DMS114 treated with DMSO at 0.1 percent for 48 hours (cell line): ENCODE measurements around the gene COL13A1.
A peak's percentile ranks its signal among the peaks of the same experiment; 100 is the strongest.

Source experiments
- DNase-seq: peaks from one replicate; lab custom pipeline; 2025; ENCODE audit not compliant: unreplicated experiment; lab: John Stamatoyannopoulos, UW

COL13A1 gene

GRCh38 chr10:69902835-69903535 is 101.3 kb downstream of the COL13A1 start:
- no peak for DNase-seq

- DNase-seq = no peak
These were observed 102.8 kb downstream of the COL13A1 start for GRCh38 chr10:69904533-69904932.

DNA sequence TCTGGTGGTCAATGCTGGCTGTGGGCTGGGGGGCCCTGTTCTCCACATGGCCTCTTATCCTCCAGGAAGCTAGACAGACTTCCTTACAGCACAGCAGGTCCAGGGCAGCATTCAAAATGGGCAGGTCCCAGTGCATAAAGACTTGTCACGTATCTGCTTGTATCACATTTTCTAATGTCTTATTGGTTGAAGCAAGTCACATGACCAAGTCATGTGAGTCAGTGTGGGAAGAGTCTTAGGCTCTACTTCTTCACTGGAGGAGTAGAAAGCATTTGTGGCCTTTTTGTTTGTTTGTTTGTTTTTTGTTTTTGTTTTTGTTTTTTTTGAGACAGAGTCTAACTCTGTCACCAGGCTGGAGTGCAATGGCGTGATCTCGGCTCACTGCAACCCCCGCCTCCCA is 104.7 kb downstream of the COL13A1 start:
- DNase-seq = no peak

- no peak for DNase-seq
These were observed 105.8 kb downstream of the COL13A1 start for GRCh38 chr10:69907517-69907916.

DNA sequence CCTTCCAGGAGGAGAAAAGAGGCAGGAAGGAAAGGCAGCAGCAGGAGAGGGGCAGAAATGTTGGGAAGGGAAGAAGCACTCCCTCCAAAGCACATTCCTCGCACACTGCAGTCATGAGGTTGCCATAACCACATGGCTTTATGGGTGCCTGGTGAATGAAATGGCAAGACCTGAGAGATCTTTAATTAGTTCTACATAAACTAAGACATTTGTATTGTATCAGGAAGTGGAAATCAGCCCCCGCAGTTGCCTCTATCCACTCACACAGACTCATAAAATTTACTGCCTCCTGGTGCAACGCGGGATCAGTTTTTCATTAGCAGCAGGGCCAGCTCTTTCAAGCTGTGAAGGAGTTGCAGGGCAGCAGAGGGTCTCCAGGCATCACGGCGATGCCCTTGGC is 106.4 kb downstream of the COL13A1 start:
- no peak for DNase-seq

DNA sequence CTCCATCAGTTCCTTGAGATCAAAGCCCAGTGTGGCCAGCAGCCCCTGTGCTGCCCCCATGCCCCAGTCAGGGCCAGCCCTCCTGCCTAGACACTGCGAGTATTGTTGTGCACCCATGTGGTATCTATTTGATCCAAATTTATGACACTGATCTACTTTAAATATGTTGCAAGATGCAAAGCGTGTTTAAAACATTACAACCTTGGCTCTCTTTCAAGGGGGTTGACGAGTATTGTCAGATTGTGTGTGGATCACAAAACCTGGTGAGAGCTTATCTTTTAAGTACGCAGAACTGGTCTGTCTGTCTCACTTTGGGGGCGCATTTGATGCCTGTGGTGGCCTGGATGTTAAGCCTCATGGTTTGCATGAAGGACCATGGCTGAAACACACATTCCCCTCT is 108.9 kb downstream of the COL13A1 start:
- no peak for DNase-seq

GRCh38 chr10:69911613-69912528 is 110.2 kb downstream of the COL13A1 start:
- DNase-seq = no peak

GRCh38 chr10:69912589-69912988 is 110.9 kb downstream of the COL13A1 start:
- DNase-seq = no peak

- DNase-seq = no peak
These were observed 112.1 kb downstream of the COL13A1 start for GRCh38 chr10:69913606-69914382.

- DNase-seq = peak; percentile 33
These were observed 112.9 kb downstream of the COL13A1 start for GRCh38 chr10:69914398-69915214.

DNA sequence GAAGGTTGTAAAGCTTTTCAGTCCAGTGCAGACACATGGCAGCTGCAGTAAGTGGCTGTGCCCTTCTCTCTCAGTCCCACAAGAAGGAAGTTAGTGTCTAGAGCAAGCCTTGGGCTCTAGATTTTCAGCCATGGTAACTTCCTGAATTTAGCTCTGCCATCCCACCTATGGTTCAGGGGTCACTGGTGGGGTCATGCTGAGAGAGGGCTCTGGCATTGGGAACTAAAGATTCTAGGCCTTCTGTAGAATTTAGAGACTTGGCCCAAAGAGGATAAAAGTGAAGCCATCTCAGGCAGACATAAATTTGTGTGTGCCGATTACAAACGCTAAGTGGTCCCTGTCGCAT is 113.5 kb downstream of the COL13A1 start:
- no peak for DNase-seq

DNA sequence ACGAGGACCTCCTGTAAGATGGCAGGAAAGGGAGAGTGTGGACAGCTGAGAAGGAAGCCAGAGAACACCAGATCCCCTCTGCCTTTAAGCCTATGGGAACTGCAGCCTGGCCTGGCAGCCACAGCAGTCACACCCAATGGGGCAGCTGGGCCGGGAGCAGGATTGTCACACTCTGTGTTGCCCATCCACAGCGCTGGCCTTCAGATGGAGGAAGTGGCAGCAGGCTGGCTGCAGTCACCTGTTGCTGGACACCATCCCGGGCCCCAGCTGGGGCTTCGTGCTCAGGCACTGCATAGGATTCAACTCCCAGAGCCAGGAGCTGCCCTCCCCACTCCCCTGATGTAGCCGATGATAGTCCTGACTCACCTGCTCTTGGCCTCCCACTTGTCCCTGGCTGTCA is 114.4 kb downstream of the COL13A1 start:
- no peak for DNase-seq

GRCh38 chr10:69918036-69918435 is 116.3 kb downstream of the COL13A1 start:
- DNase-seq = no peak

GRCh38 chr10:69919250-69919649 is 117.5 kb downstream of the COL13A1 start:
- DNase-seq = no peak

DNA sequence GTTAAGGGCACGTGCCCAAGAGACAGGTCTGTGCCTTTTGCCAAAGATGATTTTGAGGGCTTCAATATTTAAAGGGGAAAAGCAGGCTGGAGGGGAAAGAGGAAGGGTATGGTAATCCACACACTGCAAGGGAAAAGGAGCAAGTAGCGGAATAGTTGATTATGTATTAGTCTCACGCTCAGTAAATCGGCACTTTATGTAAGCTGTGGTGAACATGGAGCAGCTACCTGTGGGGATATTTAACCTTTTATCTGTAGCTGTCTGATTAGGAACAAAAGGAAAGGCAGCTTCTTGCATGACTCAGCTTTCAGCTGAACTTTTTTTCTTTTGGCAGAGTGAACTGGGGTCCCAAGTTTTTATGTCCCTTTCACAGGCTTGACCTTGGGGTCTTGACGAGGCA is 123.4 kb downstream of the COL13A1 start:
- DNase-seq = no peak

DNA sequence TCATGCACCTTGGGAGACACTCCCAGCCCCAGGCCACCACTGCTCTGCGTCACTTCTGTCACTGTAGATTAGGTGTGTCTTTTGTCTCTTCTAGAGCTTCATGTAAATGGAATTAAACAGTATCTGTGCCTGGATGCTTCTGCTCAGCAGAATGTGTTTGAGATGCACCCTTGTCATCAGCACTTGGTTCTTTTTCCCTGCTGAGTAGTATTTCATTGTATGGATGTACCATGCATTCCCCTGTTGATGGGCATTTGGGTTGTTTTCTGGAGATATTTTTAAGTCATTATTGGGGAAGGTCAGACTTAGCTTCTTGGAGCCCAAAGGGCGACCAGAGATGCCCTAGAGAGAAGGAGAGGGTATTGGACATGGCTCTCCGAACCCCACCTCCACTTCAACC is 126.6 kb downstream of the COL13A1 start:
- no peak for DNase-seq

- no peak for DNase-seq
These were observed 127.9 kb downstream of the COL13A1 start for GRCh38 chr10:69929575-69929974.

DNA sequence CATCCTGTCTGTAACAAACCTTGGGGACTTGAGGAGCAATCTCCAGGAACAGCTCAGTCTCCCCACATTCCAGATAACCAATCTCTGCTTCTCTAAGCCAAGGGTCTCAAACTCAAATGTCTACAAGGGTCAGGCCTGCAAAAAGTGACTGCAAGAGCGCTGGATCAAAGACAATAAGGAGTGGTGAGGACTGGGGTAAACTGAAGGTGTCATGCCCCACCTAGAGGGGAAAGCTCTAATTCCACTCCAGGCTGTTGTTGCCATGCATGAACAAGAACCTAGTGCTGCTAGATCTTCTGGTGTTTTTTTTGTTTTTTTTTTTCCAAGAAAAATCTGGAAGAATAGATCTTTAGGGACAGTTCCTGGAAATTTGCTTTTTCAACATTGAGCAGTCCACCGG is 133.1 kb downstream of the COL13A1 start:
- DNase-seq = no peak

DNA sequence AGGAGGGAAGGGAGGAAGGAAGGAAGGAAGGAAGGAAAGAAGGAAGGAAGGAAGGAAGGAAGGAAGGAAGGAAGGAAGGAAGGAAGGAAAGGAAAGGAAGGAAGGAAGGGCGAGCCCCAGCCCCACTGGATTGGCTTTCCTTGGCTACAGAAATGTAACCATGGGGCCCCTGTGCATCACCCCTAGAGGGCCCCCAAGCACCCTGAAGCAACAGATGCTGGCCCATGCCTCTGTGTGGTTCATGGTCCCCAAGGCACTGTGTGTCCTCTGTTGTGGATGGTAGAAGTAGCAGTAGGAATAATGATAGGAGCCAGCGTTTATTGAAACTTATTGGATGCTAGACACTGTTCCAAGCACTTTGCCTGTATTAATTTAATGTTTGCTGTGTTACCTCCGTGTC is 134.4 kb downstream of the COL13A1 start:
- no peak for DNase-seq

GRCh38 chr10:69938541-69938991 is 136.9 kb downstream of the COL13A1 start:
- DNase-seq = no peak

GRCh38 chr10:69939061-69939460 is 137.4 kb downstream of the COL13A1 start:
- DNase-seq = no peak
